Measurements from ENCODE around the gene PSKH1.
"Not testable (repeated sequence)": the region's sequence is repeated elsewhere in the genome, so short reads cannot be mapped to it uniquely, and the experiment has no call there.

PSKH1 gene

DNA sequence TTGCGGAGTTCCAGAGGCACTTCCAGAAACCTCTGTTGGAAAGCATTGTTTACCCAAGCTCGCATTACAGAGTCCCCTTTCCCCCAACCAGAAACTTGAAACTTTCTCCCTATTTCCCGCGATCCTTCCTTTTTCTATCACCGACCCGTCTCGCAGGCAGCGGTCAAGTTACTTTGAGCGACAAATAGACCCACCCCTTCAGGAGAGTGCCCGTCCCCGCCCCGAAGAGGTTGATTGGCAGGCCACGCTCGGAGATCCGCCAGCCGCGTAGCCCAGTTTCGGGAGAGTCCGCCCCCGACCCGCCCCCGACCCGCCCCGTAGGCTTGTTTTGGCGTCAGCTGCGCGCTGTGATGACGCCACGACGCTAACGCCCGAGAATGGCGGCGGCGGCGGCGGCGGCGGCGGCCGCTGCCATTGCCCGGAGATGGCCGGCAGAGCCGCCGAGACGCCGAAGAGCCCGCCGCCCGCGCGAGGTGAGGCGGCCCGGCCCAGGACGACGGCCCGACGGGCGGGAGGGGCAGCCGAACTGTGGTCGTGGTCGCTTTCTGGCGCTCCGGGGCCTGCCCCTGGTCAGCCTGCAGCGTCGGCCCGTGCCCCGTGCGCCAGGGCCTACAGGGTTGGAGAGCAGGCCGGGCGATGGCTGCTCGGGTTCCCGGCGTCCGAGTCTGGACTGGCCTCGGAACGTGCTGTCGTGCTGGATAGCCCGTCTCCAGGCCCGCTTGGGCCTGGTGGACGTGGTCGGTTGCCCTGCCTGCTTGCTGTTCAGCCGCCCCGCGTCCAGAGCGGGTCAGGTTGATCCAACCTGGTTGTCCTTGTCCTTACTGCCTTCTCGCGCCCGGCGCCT lies at the start of gene PSKH1:
PSKH1 (plus strand) TSS at position 356 of the 844 bp plus-strand sequence. CDS start 15,496 bp downstream, outside the sequence.
- no peak for FAIRE-seq

DNA sequence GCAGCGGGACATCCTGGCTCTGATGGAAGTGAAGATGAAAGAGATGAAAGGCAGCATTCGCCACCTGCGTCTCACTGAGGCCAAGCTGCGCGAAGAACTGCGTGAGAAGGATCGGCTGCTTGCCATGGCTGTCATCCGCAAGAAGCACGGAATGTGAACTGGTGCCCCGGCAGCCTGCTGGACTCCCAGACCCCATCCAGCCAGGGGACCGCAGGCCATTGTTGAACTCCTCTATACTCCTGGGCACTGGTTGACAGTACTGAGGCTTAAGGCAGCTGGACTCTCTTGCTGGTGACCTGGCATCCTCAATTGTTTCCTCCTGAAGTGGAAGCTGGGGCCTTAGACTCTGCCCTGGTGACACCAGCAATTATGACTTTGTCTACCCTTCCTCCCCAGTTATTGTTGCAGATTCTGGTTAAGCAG lies 49.7 kb upstream of the PSKH1 start:
- DNase-seq (ENCODE audit: low spot score) = no peak
- FAIRE-seq = no peak

More for the DNA sequence above, at the start of gene PSKH1:
- peak; percentile 99 for DNase-seq (ENCODE audit: low spot score)

DNA sequence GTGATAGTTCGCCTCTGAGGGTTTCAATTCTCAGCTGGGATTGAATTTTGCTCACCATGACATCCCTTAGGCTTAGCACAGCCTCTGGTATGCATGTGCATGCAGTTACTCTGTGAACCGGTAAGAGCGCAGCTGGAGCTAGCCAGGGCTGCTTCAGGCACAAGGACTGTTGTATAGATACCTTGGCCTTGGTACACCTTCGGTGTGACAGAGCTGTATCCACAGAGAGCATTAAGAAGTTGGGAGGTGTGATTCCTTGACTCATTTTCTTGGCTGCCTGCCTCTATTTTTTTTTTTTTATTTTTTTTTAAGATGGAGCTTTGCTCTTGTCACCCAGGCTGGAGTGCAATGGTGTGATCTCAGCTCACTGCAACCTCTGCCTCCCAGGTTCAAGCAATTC lies 48.6 kb upstream of the PSKH1 start:
- no peak for FAIRE-seq
- no peak for DNase-seq (ENCODE audit: low spot score)

- no peak for DNase-seq (ENCODE audit: low spot score)
- FAIRE-seq = no peak
Measured at GRCh38 chr16:67845291-67846062, 47.6 kb upstream of the PSKH1 start.

DNA sequence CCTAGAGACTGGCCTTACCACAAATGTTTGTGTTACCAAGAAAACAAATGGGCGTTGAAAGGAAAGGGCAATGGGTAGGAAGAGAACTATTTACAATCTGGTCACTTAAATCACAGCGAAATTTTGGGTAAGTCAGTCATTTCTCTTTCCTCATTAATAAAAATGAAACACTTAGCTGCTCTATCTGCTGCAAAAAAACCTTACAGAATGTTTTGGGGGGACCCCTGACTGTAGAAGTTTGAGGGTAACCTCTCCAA lies 47.1 kb upstream of the PSKH1 start:
- FAIRE-seq = no peak
- DNase-seq (ENCODE audit: low spot score) = no peak

GRCh38 chr16:67846320-67847063 lies 46.6 kb upstream of the PSKH1 start, which contains the start of gene NUTF2:
Gene NUTF2, plus strand, starts transcription at chr16:67846933. Its CDS starts 18,198 bp downstream, at chr16:67865131.
- DNase-seq (ENCODE audit: low spot score) (peak; percentile 96), FAIRE-seq (no peak)

DNA sequence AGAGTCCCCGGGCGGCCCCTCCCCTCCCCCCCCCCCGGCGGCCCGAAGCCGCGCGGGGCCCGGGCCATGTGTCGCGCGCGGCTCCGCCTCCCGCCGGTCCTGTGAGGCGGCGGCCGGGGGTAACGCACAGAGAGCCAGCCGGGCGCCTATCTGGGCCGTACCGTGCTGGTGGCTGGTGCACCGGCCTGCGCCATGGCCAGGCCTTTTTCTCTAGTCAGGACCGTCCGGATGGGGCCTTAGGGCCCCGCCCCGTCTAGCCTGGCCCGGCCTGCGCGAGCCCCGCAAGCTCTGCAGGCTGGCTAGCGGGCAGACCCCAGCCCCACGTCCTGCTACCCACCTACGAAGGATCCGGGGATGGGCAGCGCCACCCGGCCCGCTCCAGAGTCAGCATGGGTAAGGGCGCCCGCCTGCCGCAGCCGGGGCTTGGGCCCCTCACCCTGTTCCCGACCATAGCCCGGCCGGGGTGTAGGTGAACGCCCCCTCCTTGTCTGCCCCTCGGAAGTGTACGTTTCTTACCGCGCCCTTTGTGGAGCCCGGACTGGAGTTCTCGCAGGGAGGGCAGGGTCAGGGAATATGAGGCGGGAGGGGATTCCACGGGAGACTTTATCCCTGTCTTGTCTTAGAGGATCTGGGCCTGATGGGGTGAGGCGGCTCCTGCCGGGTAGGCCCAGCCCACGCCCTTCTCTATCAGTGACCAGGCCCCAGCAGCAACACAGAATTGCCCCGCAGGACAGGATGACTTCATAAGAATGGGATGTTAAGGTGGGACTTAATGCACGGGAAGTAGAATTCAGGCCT lies 45.8 kb upstream of the PSKH1 start, which contains the start of gene CENPT:
CENPT (minus strand) TSS at position 630 of the 798 bp plus-strand sequence. CDS start 13,834 bp downstream, outside the sequence.
- FAIRE-seq (no peak), DNase-seq (ENCODE audit: low spot score) (peak; percentile 75)

- DNase-seq (ENCODE audit: low spot score) = no peak
- FAIRE-seq = no peak
Measured at GRCh38 chr16:67848118-67848517, 44.9 kb upstream of the PSKH1 start.

GRCh38 chr16:67853670-67854069 lies 39.4 kb upstream of the PSKH1 start:
- FAIRE-seq = no peak
- DNase-seq (ENCODE audit: low spot score) = no peak

DNA sequence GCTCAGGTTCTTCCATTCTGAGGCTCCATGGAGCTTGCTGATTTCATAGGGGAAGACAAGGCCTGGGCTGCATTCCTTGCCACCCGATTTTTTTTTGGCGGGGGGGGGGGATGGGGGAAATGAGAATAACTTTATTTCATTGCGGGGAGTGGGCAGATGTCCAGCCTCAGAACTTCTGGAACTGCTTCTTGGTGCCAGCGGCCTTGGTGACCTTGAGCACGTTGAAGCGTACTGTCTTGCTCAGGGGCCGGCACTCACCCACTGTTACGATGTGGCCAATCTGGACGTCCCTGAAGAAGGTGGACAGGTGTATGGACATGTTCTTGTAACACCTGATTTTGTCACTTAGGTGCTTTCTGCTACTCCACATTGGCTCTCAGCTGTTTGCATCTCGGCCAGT lies 37.3 kb upstream of the PSKH1 start:
- FAIRE-seq (no peak), DNase-seq (ENCODE audit: low spot score) (no peak)

GRCh38 chr16:67856927-67857546 lies 36.0 kb upstream of the PSKH1 start:
- no peak for FAIRE-seq

DNA sequence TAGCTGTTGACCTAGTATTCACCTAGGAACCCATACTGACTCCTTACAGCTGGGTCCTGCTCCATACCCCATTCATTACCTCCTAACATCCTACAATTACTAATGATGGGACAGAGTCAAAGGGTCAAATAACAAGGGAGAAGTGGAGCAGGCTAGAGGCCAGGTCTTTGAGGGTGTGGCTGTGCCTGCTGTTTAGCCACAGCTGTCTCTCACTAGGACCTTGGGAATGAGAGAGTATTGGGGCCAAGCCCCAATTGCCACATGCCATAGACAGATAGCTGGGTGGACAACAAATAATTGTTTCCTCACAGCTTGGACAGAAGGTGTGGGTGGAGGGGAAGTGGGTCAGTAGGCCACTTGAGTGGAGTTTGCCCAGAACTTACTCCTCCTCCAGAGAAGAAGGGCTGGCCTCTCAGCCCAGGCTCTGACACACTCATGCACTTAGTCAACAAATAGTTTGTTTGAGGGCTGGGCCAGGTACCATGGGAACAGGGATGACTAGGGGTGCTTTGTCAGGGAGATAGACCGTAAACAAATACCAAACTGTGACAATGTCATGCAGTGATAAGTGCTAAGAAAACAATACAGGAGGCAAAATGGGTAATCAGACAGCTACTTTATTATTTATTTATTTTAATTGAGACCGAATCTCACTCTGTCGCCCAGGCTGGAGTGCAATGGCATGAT lies 35.4 kb upstream of the PSKH1 start:
- DNase-seq (ENCODE audit: low spot score) = peak; percentile 40
- no peak for FAIRE-seq

More at GRCh38 chr16:67856927-67857546, 36.0 kb upstream of the PSKH1 start:
- no peak for DNase-seq (ENCODE audit: low spot score)

- FAIRE-seq (no peak), DNase-seq (ENCODE audit: low spot score) (no peak)
Measured at GRCh38 chr16:67858500-67858899, 34.6 kb upstream of the PSKH1 start.

DNA sequence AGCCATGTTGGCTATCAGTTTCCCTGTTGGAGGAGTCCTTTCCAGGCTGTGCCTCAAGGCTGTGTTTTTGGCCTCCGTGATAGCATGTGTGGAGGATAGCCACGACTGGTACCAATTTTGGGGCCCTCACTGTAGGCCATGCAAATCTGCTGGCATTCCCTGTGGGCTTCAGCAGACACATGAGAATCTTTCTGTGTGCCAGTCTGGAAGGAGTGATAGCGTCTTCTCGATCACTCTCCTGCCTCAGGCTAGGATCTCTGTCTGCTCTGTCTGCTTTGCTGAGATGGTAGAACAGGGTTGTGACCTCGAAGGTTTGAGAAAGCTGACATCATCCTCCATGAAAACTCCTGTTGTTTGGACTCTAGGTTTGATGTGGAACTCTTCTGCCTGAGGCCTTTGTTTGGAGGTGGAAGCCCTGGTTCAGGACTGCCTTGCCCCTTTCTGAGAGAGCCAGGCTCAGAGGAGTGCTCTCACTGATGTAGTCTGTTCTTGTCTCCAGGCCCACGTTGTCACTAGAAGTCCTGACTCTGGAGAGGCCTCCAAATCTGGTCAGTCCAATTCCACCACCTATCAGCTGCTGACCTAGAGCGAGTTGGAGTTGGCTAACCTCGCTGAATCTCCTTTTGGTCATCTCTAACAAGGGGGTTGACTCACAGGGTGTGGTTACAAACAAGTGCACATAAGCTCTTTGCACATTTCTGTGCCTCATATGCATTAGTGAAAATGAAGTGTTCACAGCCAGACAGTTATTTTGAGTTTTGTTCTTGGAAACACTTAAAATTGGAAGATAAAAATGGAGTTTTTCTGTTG lies 32.3 kb upstream of the PSKH1 start:
- DNase-seq (ENCODE audit: low spot score) (no peak), FAIRE-seq (no peak)

- FAIRE-seq (no peak), DNase-seq (ENCODE audit: low spot score) (no peak)
Measured at GRCh38 chr16:67861877-67862276, 31.2 kb upstream of the PSKH1 start.

DNA sequence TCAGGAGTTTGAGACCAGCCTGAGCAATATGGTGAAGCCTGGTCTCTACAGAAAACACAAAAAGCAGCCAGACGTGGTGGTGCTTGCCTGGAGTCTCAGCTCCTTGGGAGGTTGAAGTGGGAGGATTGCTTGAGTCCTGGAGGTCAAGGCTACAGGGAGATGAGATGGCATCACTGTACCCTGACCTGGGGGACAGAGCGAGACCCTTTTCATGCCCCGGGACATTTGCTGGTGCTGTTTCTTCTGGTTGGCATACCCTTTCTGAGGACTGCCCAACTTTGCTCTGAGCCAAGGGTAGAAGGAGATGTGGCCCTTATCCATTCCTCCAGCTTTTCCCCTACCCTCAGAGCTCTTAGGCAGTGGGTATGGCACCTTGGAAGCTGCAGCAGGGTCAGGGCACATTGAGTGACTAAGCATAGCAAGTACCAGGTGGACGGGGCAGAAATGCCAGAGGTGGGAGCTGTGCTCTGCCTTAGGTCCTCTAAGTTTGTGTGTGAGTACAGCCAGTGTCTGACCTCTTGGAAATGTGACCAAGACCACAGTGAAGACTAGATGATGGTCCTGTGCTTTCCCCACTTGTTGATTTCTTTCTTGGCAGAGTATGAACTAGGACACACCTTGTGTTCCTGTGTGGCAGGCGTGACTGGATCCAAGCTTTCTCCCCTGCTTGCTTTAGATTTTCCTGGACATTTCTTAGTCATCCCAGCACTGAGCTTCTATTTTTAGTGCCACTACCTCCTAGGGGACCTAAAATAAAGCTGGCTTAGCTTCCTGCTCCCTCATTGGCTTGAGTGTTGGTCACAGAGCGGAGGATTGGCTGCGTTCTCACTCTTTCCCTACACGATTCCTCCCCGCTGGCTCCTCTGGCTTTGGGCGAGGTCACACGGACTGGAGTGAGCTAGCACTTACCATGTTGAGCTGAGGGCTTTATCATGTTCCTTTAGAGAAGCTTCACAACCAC lies 30.2 kb upstream of the PSKH1 start:
- no peak for FAIRE-seq
- no peak for DNase-seq (ENCODE audit: low spot score)

- not testable (repeated sequence) for DNase-seq (ENCODE audit: low spot score); FAIRE-seq
Measured at GRCh38 chr16:67864044-67864443, 29.0 kb upstream of the PSKH1 start.

GRCh38 chr16:67864594-67864993 lies 28.5 kb upstream of the PSKH1 start:
- FAIRE-seq = no peak
- DNase-seq (ENCODE audit: low spot score) = no peak

All from urothelium cell line (cell line).